T-cell (primary cell): Measurements from ENCODE around the gene ELFN2. TPM values are rescaled to one million over a fixed set of nuclear protein-coding genes. Genes with fewer than 3 reads are reported as not detected.

Experiments
- ATAC-seq, 4 experiments: fragments of 200-7000 bp in 3 of 4; fragments of 150-1000 bp in 1 of 4; cut with Tn5 transposase; replicated peaks in 1 of 4; 1 replicate in 3 of 4; 2 replicates in 1 of 4; pipeline ENCODE4 v1.10.0; 2021; ENCODE audit warnings: moderate library complexity in 3 of 4, mild to moderate bottlenecking in 2 of 4, moderate number of reproducible peaks in 1 of 4
- CTCF ChIA-PET, 2 donors: fragments of 300-600 bp; sonication (Branson Sonifier 250); formaldehyde crosslinking; loops; one replicate each; lab custom pipeline; 2022; ENCODE audit warnings: antibody characterized with exemption in 2 of 2; lab: Charles Lee
- POLR2A ChIA-PET, 2 donors: fragments of 300-600 bp; sonication (Branson Sonifier 250); formaldehyde crosslinking; loops; one replicate each; lab custom pipeline; 2022; ENCODE audit warnings: antibody characterized with exemption in 2 of 2; lab: Charles Lee
- DNase-seq, 35 experiments: peaks; one replicate each; pipeline versions ENCODE4 v3.0.0 to v3.0.0-alpha.2; 2013 to 2023
- H3K27ac ChIP-seq: one replicate; pipeline ENCODE4 v1.5.1; 2013; ENCODE audit warnings: low read length
- H3K27me3 ChIP-seq, 2 experiments: replicated peaks in 1 of 2; 1 replicate in 1 of 2; 2 replicates in 1 of 2; pipeline versions ENCODE4 v1.6.1 to v1.7.0; 2013; ENCODE audit warnings: low read length in 1 of 2, mixed read lengths in 1 of 2; ENCODE audit not compliant: control insufficient read depth in 2 of 2, insufficient read depth in 2 of 2; ENCODE audit errors: extremely low read depth in 1 of 2
- H3K36me3 ChIP-seq, 2 donors: 1 replicate in 1 of 2; 2 replicates in 1 of 2; pipeline versions ENCODE4 v1.6.1 to v1.7.0; 2013; ENCODE audit warnings: low read length in 1 of 2; ENCODE audit not compliant: control insufficient read depth in 2 of 2, insufficient read depth in 1 of 2; ENCODE audit errors: extremely low read depth in 1 of 2
- H3K4me1 ChIP-seq, 2 experiments: 1 replicate in 1 of 2; 2 replicates in 1 of 2; pipeline versions ENCODE4 v1.6.1 to v1.7.0; 2013; ENCODE audit warnings: low read length in 2 of 2, mixed read lengths in 1 of 2; ENCODE audit not compliant: insufficient read depth in 2 of 2, control insufficient read depth in 1 of 2; ENCODE audit errors: extremely low read depth in 1 of 2
- H3K4me3 ChIP-seq, 2 donors: 1 replicate in 1 of 2; 2 replicates in 1 of 2; pipeline versions ENCODE4 v1.5.1 to v1.7.0; 2013; ENCODE audit warnings: mild to moderate bottlenecking in 2 of 2, low read length in 1 of 2, moderate library complexity in 1 of 2; ENCODE audit not compliant: control insufficient read depth in 1 of 2; ENCODE audit errors: extremely low read depth in 1 of 2
- H3K9me3 ChIP-seq: 2 replicates; pipeline ENCODE4 v1.7.0; 2013
- H3K27ac Mint-ChIP-seq, 2 donors: one replicate each; pipeline ENCODE4 v1.8.0; 2020 to 2021; ENCODE audit warnings: mild to moderate bottlenecking in 2 of 2, mixed read lengths in 2 of 2
- H3K27me3 Mint-ChIP-seq, 2 donors: one replicate each; pipeline ENCODE4 v1.8.0; 2021 to 2022; ENCODE audit warnings: mixed read lengths in 2 of 2
- H3K36me3 Mint-ChIP-seq: one replicate; pipeline ENCODE4 v1.8.0; 2021; ENCODE audit warnings: mixed read lengths
- H3K4me1 Mint-ChIP-seq, 3 donors: one replicate each; pipeline ENCODE4 v1.8.0; 2020 to 2022; ENCODE audit warnings: mixed read lengths in 3 of 3, mild to moderate bottlenecking in 1 of 3
- H3K4me3 Mint-ChIP-seq, 3 donors: one replicate each; pipeline ENCODE4 v1.8.0; 2020 to 2022; ENCODE audit warnings: mild to moderate bottlenecking in 3 of 3, mixed read lengths in 3 of 3, moderate library complexity in 3 of 3
- H3K9me3 Mint-ChIP-seq, 3 donors: one replicate each; pipeline ENCODE4 v1.8.0; 2020 to 2022; ENCODE audit warnings: mixed read lengths in 3 of 3
- WGBS: methylation state at CpG from one replicate; pipeline ENCODE4 v1.1.5; 2013; ENCODE audit warnings: missing lambda C conversion rate; ENCODE audit not compliant: insufficient coverage; 5-methylcytosine and 5-hydroxymethylcytosine counted together
- total RNA-seq, 35 experiments: library from RNA in 6 of 35; stranded (reverse) in 6 of 35; fragments of 120-200 nt in 1 of 35; gene quantifications; one replicate each; pipeline versions ENCODE4 v1.2.1 to v1.2.4 and lab custom pipeline; 2013 to 2026

The ELFN2 gene
- total RNA-seq, 5 donors from 2014 or later (not counting 1 experiment from before 2014, with no cell fraction given): 0.09 to 0.88 (median 0.70) TPM

- no peaks in the 10 kb centered on the region for H3K36me3 Mint-ChIP-seq
- CTCF ChIA-PET: no interaction called here
- Histone ChIP-seq H3K36me3 (no peaks in the 10 kb centered on the region), H3K27ac (no peak overlapping the region), H3K4me3 (no peak overlapping the region), H3K9me3 (no peaks in the 10 kb centered on the region), H3K4me1 (peaks cover 0 to 31% of the 10 kb centered on the region in 2 experiments), H3K27me3 (peaks cover 0 to 78% of the 10 kb centered on the region in 2 experiments)
- peaks cover 10 to 20% (median 11%) of the 10 kb centered on the region in 3 donors for H3K4me1 Mint-ChIP-seq
- H3K4me3 Mint-ChIP-seq: peak overlapping the region in 1 of 3 donors; percentile 67
- H3K27ac Mint-ChIP-seq: peak overlapping the region in 1 of 2 donors; percentile 70
- WGBS: 35% methylated on average over 30 of the region's 43 CpGs
- ATAC-seq (no peak), DNase-seq (peak in 2 of 35 experiments; percentile 7 to 12)
- H3K9me3 Mint-ChIP-seq: no peaks in the 10 kb centered on the region
- POLR2A ChIA-PET: no interaction called here
- peaks cover 37 to 65% of the 10 kb centered on the region in 2 donors for H3K27me3 Mint-ChIP-seq
Measured at GRCh38 chr22:37425800-37426705, 1.2 kb downstream of the ELFN2 start.

- no peak for DNase-seq
- Mint-ChIP-seq H3K27ac (peak overlapping the region in 1 of 2 donors; percentile 70), H3K36me3 (no peaks in the 10 kb centered on the region), H3K4me1 (peaks cover 14 to 23% (median 16%) of the 10 kb centered on the region in 3 donors), H3K27me3 (peaks cover 37 to 66% of the 10 kb centered on the region in 2 donors), H3K4me3 (peak overlapping the region in 1 of 3 donors; percentile 67), H3K9me3 (no peaks in the 10 kb centered on the region)
- Histone ChIP-seq H3K27me3 (peaks cover 0 to 78% of the 10 kb centered on the region in 2 experiments), H3K4me3 (no peak overlapping the region), H3K4me1 (peaks cover 0 to 36% of the 10 kb centered on the region in 2 experiments), H3K36me3 (no peaks in the 10 kb centered on the region), H3K9me3 (no peaks in the 10 kb centered on the region), H3K27ac (no peak overlapping the region)
- ATAC-seq: no peak
- ChIA-PET CTCF (no interaction called here), POLR2A (no interaction called here)
- WGBS: 87% methylated on average over 11 of the region's 11 CpGs
Measured at GRCh38 chr22:37425369-37425768, 1.9 kb downstream of the ELFN2 start.

GRCh38 chr22:37423283-37423682, 4.0 kb downstream of the ELFN2 start:
- DNase-seq (no peak), ATAC-seq (no peak)
- no CpG with 5 or more reads among the region's 8 CpGs for WGBS
- Histone ChIP-seq H3K4me1 (peaks cover 4 to 36% of the 10 kb centered on the region in 2 experiments), H3K36me3 (no peaks in the 10 kb centered on the region), H3K27ac (no peak overlapping the region), H3K27me3 (peaks cover 0 to 74% of the 10 kb centered on the region in 2 experiments), H3K9me3 (no peaks in the 10 kb centered on the region), H3K4me3 (no peak overlapping the region)
- POLR2A ChIA-PET: no interaction called here
- Mint-ChIP-seq H3K4me1 (peaks cover 13 to 24% (median 17%) of the 10 kb centered on the region in 3 donors), H3K36me3 (no peaks in the 10 kb centered on the region), H3K27me3 (peaks cover 40 to 65% of the 10 kb centered on the region in 2 donors), H3K4me3 (no peak overlapping the region), H3K9me3 (no peaks in the 10 kb centered on the region), H3K27ac (no peak overlapping the region)
- CTCF ChIA-PET: no interaction called here

GRCh38 chr22:37421468-37421877, 5.8 kb downstream of the ELFN2 start:
- H3K36me3 Mint-ChIP-seq: no peaks in the 10 kb centered on the region
- no peaks in the 10 kb centered on the region for H3K9me3 Mint-ChIP-seq
- CTCF ChIA-PET: no interaction called here
- Histone ChIP-seq H3K4me3 (no peak overlapping the region), H3K36me3 (no peaks in the 10 kb centered on the region), H3K27ac (no peak overlapping the region), H3K27me3 (peaks cover 0 to 76% of the 10 kb centered on the region in 2 experiments), H3K4me1 (peaks cover 7 to 34% of the 10 kb centered on the region in 2 experiments), H3K9me3 (no peaks in the 10 kb centered on the region)
- 89% methylated on average over 9 of the region's 9 CpGs for WGBS
- peaks cover 20 to 30% (median 26%) of the 10 kb centered on the region in 3 donors for H3K4me1 Mint-ChIP-seq
- peaks cover 50 to 69% of the 10 kb centered on the region in 2 donors for H3K27me3 Mint-ChIP-seq
- ATAC-seq: no peak
- DNase-seq: no peak
- no peak overlapping the region for H3K27ac Mint-ChIP-seq
- POLR2A ChIA-PET: no interaction called here
- H3K4me3 Mint-ChIP-seq: peak overlapping the region in 1 of 3 donors; percentile 93

GRCh38 chr22:37420686-37421467, 6.4 kb downstream of the ELFN2 start:
- no peak overlapping the region for H3K27ac Mint-ChIP-seq

More at GRCh38 chr22:37420686-37421467, 6.4 kb downstream of the ELFN2 start:
- H3K4me1 Mint-ChIP-seq: peaks cover 26 to 32% (median 32%) of the 10 kb centered on the region in 3 donors
- WGBS: 73% methylated on average over 18 of the region's 18 CpGs
- H3K9me3 Mint-ChIP-seq: no peaks in the 10 kb centered on the region
- no peak for ATAC-seq
- ChIA-PET POLR2A (no interaction called here), CTCF (no interaction called here)
- Histone ChIP-seq H3K4me3 (peak overlapping the region in 1 of 2 donors; percentile 60), H3K27me3 (peaks cover 0 to 76% of the 10 kb centered on the region in 2 experiments), H3K36me3 (no peaks in the 10 kb centered on the region), H3K9me3 (no peaks in the 10 kb centered on the region), H3K4me1 (peaks cover 8 to 34% of the 10 kb centered on the region in 2 experiments), H3K27ac (no peak overlapping the region)
- peak overlapping the region; percentile 79 to 93 (median 85) for H3K4me3 Mint-ChIP-seq
- peaks cover 48 to 69% of the 10 kb centered on the region in 2 donors for H3K27me3 Mint-ChIP-seq
- H3K36me3 Mint-ChIP-seq: no peaks in the 10 kb centered on the region
- no peak for DNase-seq
